IPS DF 19.7 (cell line): Measurements from ENCODE around the gene DUS1L.

Experiments
- DNase-seq: peaks from one replicate; pipeline ENCODE4 v3.0.0-alpha.2; 2013; ENCODE audit warnings: low read depth, low spot score

DUS1L gene

DNA sequence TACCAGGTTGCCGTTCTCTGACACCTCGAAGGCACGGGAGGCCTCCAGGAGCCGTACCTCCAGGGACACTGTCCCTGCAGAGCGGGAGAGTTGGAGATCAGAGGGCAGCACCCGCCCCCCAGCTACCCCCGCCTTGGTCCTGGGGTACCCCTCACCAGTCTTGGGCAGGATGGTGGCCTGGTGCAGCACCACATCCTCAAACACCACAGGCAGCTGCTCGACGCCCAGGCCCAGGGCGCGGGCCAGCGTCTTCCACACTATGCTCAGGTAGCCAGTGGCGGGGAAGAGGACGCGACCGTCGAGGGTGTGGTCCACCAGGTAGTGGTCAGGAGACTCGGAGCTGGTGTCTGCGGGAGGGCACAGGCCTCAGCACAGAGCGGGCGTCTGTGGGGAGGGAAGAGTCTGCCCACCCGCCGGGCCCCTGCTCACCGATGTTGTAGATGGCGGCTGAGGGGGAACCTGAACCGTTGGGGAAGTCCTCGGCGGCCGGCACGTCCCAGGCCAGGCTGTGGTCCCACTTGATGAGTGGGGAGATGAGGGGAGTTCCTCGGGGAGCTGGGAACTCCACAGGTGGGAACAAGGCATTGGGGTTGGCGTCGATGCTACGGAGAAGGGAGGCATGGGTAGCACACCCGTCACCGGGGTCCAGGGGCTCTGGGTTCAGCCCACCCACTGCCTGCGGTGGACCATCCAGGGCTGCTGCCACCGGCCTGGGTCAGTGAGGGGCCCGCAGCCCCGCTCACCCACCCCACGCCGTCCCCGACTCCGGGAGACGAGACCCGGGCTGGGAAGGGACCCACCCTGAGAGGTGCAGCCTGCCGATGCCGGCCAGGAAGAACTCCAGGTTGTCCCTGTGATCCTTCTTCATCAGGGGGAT is 22.6 kb upstream of the DUS1L start:
- DNase-seq: no peak

DNA sequence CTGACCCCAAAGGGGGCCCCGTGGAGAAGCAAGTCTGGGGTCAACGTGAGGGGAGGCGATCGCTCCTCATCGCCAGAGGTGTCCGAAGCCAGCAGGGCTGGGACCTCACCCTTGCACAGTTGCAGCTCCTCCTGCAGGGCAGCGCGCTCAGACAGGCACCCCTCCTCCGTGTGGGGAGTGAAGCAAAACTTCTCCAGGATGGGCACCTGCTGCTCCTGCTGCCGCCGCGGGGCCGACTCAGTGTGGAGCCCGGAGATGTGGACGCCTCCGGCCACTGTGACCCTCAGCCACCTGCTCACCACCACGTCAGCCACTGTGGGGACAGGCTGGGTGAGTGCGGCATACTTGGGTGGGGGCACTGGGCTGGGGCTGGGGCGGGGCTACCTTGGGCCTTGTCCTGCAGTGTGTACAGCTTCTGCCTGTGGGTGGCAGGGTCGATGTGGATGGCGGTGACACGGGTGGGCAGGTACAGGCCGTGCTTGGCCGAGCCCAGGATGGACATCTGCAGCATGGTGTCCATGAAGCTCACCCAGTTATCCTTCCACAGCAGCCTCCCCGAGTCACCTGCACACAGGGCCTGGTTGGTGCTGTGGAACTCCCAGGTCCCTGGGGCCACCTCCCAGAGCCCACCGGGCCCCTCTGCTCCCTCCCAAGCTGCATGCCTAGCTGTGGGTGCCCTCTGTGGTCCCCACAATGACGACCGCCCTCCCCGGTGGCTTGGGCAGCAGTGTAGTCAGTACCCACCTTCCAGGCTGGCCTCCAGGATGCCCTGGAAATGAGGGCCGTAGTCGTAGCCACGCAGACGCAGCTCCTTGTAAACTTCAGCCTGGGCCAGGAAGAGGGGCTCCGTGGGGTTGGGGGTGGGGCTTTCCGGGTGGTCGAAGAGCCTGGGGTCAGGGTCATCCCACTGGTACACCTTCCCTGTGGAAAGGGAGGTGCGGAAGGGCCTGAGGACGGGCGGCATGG is 21.6 kb upstream of the DUS1L start:
- DNase-seq: no peak

DNA sequence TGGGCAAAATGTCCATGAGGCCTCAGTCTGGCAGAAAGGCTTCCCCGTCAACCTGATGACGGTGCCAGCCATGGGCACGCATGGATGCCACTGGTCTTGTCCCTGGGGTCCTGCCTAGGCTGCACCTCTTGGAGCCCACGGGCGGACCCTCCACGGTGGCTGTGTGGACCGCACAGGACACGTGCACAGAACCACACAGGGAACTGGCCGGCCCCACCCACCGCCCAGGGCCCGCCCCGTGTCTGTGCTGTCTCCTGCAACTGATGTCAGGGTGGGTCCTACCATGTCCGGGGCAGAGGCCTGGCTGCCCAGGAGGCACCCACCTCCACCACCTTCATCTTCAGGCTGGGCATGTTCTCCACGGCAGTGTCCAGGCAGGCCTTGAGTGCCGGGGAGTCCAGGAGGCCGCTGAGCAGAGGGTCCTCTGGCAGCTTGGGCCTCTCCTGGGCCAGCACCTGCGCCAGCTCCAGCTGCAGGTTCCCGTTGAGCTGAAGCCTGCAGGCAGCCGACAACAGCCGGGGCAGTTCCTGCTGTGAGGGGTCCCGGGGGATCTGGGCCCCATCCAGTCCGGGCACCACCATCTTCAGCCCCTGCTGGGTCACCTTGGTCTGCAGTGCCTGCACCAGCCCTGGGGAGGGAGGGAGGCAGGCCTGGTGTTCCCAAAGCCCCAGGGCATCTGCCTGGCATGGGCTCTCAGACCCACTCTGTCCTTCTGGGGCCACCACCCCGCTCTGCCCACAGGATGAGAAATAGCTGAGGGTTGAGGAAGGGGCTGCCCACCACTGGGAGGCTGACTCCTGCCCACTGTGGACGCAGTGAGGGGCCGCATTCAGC is 20.5 kb upstream of the DUS1L start:
- DNase-seq: no peak

DNA sequence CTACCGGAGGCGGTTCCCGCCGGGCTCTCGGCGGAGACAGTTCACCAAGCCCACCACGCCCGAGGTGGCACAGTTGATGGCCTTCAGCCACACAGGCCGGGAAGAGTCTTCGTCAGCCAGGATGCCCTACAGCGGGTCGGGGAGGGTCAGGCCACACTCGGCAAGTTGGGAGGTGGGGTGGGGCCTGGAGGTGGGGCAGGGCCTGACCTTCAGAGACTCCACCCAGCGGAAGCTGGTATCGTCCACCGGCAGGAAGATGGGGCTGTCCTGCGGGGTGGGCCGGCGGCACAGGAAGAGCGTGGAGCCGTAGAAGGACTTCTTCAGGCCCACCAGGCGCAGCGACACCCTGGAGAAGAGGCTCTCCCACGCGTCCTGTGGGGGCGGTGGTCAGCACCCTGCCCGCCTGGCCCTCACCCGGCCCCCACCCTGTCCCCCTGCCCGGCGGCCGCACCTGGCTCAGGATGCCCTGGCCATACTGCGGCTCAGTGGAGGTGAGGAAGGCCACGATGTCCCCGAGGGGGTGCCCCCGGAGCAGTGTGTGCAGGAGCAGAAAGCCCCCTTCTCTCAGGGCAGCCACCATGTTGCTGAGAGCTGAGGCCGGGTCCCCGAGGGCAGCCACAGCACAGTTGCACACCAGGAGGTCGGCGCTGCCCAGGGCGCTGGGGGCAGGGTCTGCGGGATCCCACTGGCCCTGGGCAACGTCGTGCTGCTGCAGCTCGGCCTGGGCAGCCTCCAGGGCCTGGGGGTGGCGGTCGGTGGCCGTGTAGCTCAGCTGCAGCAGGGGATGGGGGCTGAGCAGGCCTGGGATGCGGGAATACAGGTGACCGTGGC is 19.6 kb upstream of the DUS1L start:
- no peak for DNase-seq

DNA sequence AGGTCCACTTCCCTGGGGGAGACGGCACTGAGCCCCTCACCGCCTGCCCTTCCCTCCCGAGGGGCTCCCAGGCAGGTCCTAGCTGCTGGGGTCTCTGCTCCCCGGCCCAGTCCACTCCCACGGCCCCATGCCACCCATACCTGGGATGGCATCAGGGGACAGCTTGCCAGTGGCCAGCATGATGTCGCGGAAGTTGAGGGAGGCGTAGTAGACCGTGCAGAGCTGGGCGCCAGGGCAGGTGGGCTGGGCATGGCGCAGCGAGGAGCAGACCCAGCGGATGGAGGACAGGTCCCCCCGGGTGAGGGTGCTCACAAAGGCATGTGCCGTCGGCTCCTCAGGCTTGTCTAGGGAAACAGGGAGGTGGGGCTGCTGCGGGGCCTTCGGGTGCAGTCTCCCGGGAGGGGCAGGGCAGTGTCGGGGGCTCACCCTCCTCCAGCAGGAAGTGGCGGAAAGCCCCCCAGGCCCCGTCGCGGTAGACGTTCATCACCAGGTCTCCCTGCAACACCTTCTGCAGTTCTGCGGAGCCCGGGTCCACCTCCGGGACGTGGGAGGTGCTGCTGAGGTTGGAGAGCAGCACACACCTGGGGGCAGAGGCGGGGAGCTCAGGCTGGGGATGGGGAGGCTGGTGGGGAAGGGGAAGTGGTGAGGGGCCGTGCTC is 18.9 kb upstream of the DUS1L start:
- no peak for DNase-seq

DNA sequence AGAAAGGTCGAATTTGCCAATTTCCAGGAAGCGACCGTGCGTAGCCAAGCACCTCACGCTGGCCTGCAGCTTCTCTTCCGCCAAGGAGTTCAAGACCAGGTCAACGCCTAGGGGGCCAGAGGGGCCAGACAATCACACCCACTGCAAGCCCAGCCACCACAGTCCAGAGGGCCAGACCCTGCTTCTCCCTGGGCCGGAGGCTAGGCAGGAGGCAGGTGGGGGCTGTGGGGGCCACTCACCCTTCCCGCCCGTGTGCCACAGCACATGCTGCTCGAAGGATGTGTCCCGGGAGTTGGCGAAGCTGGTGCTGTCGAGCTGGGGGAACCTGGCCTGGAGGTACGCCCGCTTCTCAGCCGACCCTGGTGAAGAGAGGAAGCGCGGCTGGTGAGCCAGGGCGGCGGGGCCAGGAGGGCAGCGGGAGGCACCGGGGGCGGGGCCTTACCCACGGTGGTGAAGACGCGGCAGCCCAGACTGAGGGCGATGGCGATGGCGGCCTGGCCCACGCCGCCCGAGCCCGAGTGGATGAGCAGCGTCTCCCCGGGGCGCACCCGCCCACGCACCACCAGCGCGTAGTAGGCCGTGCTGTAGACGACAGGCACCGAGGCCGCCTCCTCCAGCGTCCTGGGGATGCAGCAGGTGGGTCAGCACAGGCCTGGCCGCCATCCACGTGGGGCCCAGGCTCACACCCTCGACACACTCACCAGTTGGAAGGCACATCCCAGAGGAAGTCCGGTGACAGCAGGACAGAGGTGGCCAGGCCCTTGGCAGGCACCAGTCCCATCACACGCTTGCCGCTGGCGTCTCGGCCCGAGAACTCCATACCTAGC is 18.1 kb upstream of the DUS1L start:
- DNase-seq: no peak

DNA sequence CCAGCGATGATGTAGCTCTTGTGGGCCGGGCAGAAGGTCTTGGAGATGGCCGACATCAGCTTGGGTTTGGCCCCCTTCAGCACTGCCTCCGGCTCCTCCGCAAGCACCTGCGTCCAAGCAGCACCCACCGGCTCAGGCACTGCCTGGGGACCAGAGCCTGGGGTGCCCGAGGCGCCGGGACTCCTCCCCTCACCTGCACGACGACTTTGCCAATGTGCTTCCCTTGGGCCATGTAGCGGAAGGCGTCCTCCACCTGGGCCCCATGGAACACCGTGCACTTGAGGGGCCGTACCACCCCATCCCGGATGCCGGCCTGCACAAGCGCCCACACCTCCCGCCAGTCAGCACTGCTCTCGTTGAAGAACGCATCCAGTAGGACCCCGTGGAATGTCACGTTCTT is 17.4 kb upstream of the DUS1L start:
- no peak for DNase-seq

DNA sequence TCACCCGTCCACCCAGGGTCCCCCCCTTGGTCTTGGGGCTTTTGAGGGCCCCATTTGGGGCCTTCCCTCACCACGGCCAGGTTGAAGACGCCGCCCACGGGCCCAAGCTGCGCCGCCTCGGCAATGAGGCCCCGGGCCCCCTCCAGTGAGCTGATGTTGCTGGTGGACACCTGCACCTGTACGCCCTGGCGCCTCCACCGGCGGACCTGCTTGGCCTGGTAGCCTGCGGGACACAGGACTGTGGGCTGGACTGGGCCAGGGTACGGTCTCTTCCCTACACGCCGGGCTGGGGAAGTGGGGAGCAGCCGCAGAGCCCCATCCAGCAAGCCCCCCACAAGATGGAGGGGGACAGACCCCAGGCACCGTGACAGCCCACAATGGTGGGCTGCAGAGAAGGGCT is 16.9 kb upstream of the DUS1L start:
- DNase-seq: no peak

DNA sequence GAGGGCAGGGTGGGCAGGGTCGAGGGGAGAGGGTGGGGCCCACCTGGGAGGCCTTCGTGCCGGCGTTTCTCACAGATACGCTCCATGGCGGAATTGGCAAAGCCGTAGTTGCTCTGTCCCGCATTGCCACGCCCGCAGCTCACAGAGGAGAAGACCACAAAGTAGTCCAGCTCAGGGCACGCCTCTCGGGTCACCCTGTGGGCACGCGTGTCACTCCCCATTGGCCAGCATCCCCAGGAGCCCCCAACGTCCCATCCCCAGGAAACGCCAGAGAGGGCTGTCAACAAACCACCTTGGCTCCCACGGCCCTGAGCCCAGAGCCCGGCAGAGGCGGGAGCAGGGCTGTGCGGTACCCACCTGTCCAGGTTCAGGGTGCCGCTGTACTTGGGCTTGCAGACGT is 16.4 kb upstream of the DUS1L start:
- no peak for DNase-seq

DNA sequence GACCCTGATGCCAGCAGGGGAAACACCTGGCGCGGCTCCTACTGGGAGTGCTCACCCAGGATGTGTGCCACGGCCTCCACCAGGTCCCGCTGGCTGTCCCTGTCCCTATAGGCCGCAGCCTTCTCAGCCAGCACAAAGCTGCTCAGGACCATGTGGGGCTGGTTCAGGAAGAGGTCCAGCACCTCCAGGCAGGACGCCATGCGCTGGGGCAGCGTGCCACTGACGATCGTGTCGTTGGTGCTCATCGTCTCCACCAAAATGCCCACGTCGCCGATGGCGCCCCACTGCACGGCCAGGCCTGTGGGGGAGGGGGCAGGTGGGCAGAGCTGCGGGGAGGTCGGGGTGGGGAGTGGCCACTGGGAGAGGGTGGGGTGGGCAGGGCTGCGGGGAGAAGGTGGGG is 15.9 kb upstream of the DUS1L start:
- no peak for DNase-seq

DNA sequence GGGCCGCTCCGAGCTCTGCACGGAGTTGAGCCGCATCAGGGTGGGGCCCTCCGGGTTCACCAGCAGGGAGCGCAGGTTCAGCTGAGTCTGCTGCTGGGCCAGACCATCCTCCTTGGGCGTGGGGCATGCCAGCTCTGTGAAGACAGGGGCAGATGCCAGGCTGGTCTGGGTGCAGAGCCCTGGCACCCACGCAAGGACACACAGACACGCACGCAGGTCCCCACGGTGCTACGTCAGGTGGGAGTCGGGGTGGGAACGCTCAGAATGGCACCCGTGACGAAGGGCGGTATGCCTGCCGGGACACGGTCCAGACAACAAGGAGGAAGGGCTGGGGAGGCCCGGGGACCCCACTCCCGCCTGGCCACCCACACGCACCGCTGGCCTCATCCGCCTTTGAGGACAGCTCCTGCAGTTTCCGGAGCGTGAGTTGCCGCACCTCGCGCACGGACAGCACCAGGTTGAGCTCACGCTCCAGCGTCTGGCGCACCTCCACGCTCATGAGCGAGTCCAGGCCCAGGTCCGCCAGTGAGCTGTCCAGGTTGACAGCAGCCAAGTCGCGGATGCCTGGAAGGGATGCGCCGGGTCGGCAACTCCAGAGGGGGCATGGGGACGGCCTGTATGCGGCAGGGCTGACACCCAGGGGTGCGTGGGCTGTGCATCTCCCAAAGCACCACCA is 15.3 kb upstream of the DUS1L start:
- DNase-seq: no peak

DNA sequence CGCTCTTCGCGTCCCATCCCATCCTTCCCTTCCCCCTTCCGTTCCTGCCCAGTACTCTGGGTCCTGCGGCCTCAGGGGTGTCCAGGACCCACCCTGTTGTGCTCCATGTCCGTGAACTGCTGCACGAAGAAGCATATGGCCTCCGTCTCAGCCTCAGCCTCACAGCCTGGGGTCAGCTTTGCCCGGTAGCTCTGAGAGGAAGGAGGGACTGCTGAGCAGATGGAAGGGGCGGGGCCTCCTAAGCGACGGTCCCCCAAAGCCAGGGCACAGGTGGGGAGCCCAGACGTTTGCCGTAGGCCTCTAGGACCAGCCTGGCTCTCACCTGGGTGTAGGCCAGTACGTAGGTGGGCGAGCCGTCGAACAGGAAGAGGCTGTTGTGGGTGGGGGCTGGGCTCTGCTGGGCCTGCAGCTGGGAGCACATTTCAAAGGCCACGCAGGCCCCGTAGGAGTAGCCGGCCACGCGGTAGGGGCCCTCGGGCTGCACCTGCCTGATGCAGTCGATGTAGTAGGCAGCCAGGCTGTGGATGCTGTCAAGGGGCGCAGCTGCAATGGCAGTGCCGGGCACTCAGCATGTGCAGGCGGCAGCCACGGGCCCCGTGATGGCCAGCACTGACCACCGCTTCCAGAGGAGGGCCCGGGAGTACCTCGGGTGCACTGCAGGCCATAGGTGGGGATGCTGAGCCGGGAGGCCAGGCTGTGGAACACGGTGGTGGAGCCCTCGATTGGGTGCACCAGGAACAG is 14.6 kb upstream of the DUS1L start:
- no peak for DNase-seq

DNA sequence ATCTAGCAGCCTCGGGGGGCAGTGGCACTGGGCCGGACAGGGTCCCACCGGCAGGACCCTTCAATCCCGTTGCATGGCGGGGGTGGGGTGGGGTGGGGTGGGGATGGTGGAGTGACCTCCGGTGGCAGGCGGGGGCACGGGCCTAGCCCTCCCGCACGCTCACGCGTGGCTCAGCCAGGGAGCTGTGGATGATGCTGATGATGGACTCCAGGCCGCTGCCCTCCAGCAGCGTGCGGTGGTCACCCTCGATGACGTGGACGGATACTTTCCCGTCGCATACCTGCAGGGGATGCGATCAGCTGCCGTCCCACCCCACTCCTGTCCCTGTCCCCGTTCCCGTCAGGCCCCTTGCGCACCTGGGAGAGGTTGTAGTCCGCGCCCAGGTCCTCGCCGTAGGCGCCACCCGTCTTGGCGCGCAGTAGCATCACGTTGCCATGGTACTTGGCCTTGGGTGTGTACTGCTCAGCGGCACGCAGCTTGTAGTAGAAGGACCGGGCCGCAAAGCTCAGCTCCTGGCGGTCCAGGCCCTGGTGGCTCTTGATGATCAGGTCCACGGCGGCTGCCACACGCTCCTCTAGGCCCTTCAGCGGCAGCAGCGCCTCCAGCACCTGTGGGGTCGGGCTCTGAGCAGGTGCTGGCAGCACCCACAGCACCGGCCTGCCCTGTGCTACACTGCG is 13.5 kb upstream of the DUS1L start:
- DNase-seq: no peak

DNA sequence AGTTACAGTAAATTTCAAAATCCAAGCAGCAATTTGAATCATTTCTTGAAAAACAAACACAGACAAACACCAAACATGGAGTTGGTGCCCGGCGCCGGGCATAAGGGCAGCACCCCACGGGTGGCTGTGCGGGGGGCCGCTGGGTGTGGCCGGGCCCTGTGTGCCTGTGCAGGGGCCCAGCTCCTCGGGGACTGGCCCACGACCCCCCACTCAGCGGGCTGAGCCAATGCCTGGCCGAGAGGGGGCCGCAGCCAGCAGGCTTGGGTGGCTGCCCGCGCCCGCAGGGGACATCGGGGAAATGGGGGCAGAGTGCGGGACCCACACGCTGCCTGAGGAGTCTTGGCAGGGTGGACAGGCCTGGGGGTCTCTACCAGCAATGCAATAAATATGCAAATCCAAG is 12.8 kb upstream of the DUS1L start:
- no peak for DNase-seq

DNA sequence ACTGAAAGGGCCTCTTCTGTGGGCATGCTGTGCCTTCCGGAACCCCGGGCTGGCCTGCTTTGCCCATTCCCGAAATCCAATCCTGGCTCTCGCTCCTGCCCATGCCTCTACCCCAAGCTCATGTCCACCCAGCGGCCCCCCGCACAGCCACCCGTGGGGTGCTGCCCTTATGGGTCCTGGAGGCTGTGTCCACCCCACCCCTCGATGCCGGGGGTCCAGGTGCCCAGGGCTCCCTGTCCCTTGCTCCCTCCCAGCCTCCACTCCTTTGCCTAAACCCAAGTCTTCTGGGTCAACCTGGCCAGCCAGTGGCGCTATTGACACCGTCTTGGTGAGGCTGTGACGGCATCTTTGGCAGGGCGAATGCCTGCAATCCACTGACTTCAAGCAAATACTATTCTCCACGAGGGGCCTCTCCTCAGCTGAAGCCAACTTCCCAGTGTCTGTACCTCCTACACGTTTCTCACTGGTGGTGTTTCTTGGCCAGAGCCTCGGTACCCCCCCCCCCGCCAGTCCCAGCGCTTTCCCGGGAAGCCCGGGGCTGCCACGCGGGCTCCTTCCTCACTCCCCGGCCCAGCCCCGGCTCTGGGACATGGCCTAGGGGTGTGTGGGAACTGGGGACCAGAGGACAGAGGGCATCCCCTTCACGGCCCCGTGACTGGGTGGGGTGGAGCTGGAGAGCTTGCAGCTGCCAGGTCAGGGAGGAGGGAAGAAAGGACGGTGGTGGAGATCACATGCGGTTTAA is 12.2 kb upstream of the DUS1L start:
- no peak for DNase-seq

DNA sequence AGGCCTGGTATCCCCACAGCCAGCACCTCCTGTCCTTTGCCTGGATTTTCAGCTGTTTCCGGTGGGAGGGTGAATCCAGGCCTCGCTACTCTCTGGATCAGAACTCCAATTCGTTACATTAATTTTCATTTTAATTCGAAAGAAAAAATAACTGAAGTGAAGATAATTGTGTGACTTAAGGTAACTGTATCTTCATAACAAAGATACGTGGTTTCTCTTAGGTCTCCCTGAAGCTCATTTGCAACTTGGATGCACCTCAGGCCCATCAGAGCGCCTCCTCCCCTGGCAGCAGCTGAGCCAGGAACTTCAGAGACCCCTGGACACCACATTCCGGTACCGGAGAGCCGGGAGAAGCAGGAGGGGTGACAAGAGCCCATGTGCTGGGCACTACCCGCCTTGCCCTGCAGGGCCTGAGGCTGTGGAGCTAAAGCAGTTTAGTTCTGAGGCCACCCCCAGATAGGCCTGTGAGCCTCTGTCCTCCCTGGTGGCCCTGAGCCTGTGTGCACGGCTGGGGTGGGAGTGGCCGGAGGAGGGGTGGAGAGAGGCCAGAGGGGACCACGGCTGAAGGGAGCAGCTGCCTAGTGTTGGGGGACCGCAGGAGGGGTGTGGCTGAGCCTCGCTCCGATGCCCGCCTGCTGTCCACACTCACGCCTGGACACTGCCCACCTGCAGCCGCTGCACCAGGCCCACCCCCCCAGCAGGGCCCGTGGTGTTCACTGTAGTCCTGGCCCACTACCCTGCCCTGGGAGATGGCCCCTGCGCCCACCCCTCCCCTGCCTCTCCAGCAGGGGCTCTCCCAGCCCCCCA is 11.4 kb upstream of the DUS1L start:
- no peak for DNase-seq
